ENCODE results near the gene KRT7.

DNA sequence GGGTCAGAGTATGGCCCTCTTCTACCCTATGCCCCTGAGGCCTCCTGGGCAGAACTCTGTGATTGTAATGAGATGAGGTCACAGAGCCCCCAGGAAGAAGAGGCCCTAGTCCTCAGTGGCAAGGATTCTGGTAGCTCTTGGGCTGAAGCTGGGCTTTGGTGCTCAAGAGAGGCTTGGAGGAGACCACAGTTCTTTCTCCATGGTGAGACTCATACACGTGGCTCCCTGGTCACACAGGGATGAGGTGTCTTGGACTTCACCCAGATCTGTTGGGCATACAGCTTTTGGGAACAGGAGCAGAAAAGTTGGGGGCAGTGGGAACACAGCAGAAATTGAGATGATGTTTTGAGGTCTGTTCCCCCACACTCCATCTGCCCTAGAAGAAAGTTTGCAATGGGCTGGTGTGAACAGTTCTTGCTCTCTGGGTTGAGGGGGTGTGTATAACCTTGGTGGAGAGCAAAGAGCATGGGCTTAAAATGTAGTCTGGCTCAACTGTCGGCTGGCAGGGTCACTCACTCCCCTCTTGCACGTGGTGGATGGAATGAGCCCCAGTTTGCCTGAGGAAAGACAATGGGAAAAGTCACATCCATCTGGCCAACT is 41.6 kb downstream of the KRT7 start, which contains the start of gene KRT86:
- no peak for TF ChIP-seq EZH2 (IDR thresholded peaks at IDR 0.05; ENCODE audit: borderline replicate concordance, insufficient read depth, low read depth, low read length, poor library complexity, severe bottlenecking)
- TF ChIP-seq, protein P1, sequence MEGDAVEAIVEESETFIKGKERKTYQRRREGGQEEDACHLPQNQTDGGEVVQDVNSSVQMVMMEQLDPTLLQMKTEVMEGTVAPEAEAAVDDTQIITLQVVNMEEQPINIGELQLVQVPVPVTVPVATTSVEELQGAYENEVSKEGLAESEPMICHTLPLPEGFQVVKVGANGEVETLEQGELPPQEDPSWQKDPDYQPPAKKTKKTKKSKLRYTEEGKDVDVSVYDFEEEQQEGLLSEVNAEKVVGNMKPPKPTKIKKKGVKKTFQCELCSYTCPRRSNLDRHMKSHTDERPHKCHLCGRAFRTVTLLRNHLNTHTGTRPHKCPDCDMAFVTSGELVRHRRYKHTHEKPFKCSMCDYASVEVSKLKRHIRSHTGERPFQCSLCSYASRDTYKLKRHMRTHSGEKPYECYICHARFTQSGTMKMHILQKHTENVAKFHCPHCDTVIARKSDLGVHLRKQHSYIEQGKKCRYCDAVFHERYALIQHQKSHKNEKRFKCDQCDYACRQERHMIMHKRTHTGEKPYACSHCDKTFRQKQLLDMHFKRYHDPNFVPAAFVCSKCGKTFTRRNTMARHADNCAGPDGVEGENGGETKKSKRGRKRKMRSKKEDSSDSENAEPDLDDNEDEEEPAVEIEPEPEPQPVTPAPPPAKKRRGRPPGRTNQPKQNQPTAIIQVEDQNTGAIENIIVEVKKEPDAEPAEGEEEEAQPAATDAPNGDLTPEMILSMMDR (IDR thresholded peaks at IDR 0.05) = no peak
